Measurements from ENCODE around the gene IQSEC1.
"Not testable (repeated sequence)": the region's sequence is repeated elsewhere in the genome, so short reads cannot be mapped to it uniquely, and the experiment has no call there.

Gene IQSEC1

DNA sequence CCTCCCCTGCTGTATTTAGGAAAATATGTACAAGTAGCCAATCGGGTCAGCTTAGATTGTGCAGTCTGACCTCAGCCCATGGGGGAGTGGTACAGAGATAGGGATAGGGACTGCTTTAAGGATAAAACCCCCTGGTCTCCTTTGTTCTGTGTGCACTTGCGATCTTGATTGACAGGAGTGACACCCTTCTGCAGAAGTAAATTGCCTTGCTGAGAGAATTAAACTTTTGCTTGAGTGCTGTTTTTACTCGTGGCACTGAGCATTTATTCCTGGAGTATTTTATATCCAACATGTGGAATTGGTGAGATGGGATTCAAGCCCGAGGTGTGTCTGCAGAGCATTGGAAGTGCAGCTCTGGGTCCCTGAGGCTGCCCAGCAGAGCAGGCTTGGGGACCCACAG lies 208.0 kb downstream of the IQSEC1 start:
- no peak overlapping the region for H3K27ac Mint-ChIP-seq

DNA sequence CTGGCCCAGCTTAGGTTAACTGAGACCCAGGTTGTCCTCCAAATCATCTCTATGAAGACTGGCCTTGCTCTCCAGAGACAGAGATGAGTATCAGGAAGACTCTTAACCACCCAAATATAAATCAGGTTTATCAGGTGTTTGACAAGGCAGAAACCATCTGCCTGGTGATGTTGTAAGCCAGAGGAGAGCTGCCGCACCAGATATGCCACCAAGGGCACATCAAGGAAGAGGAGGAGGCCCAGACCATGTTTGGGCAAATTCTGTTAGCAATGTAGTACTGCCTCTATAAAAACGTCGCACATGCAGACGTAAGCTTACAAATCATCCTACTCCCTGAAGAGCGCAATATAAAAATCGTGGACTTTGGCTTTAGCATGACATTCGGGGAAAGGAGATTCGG lies 210.8 kb downstream of the IQSEC1 start:
- Mint-ChIP-seq H3K27ac (no peak overlapping the region), H3K9me3 (ENCODE audit: low read depth) (no peaks in the 10 kb centered on the region), H3K36me3 (peaks cover 2% of the 10 kb centered on the region), H3K27me3 (no peaks in the 10 kb centered on the region), H3K4me1 (ENCODE audit: low read depth) (no peaks in the 10 kb centered on the region), H3K4me3 (no peak overlapping the region)

More for the DNA sequence above, 208.0 kb downstream of the IQSEC1 start:
- Mint-ChIP-seq H3K9me3 (ENCODE audit: low read depth) (no peaks in the 10 kb centered on the region), H3K36me3 (peaks cover 2% of the 10 kb centered on the region), H3K4me1 (ENCODE audit: low read depth) (peaks cover 11% of the 10 kb centered on the region), H3K4me3 (no peak overlapping the region), H3K27me3 (peaks cover 3% of the 10 kb centered on the region)

DNA sequence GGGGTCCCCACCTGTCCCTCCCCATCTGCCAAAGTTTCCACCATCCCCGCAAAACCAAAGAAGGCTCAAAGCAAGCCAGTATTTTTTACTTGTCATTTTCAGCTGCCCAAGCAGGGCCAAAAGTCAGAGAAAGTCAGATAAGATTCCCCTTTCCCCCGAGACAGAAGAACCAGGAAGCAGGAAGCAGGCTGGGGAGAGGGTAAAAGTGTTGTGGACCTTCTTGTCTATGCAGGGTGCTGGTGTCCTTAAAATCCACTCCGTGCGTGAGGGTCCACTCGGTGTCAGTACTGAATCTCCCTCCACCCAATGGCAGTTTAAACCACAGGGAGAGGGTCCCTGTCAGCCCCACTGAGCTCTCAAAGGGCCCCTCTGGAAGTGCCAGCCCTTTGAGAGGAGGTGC lies 211.6 kb downstream of the IQSEC1 start:
- no peaks in the 10 kb centered on the region for H3K9me3 Mint-ChIP-seq (ENCODE audit: low read depth)
- H3K36me3 Mint-ChIP-seq: peaks cover 2% of the 10 kb centered on the region

DNA sequence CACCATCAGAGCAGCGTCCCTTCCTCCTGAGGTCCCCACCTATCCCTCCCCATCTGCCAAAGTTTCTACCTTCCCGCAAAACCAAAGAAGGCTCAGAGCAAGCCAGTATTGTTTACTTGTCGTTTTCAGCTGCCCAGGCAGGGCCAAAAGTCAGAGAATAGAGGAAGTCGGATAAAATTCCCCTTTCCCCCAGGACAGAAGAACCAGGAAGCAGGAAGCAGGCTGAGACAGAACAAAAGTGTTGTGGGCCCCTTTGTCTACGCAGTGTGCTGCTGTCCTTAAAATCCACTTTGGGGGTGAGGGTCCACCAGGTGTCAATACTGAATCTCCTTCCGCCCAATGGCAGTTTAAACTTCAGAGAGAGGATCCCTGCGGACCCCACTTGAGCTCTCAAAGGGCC lies 213.4 kb downstream of the IQSEC1 start:
- Mint-ChIP-seq H3K27ac (no peak overlapping the region), H3K4me1 (ENCODE audit: low read depth) (no peaks in the 10 kb centered on the region), H3K9me3 (ENCODE audit: low read depth) (no peaks in the 10 kb centered on the region), H3K36me3 (no peaks in the 10 kb centered on the region), H3K27me3 (no peaks in the 10 kb centered on the region), H3K4me3 (no peak overlapping the region)

More for the DNA sequence above, 211.6 kb downstream of the IQSEC1 start:
- H3K4me1 Mint-ChIP-seq (ENCODE audit: low read depth): no peaks in the 10 kb centered on the region
- no peak overlapping the region for H3K27ac Mint-ChIP-seq
- H3K4me3 Mint-ChIP-seq: no peak overlapping the region
- no peaks in the 10 kb centered on the region for H3K27me3 Mint-ChIP-seq

DNA sequence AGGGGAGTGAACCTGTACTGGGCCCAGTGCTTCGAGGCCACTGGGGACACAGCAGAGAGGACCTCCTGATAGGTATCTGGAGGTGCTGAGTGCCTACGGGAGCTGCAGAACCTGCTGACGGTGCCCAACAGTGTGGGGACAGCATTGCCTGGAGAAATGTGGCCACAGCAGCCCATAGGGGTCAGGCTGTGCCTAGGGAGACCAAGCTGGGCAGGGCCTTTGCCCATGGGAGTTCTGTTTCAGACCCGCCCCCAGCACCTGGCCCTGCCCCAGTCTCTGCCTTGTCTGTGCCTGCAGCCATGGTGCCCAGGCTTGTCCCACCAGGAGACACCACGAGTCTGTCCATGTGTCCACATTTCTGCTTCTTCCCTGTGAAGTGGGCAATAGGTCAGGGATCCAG lies 216.6 kb downstream of the IQSEC1 start:
- Mint-ChIP-seq H3K4me3 (no peak overlapping the region), H3K27me3 (no peaks in the 10 kb centered on the region), H3K9me3 (ENCODE audit: low read depth) (no peaks in the 10 kb centered on the region), H3K36me3 (no peaks in the 10 kb centered on the region), H3K27ac (no peak overlapping the region), H3K4me1 (ENCODE audit: low read depth) (no peaks in the 10 kb centered on the region)

DNA sequence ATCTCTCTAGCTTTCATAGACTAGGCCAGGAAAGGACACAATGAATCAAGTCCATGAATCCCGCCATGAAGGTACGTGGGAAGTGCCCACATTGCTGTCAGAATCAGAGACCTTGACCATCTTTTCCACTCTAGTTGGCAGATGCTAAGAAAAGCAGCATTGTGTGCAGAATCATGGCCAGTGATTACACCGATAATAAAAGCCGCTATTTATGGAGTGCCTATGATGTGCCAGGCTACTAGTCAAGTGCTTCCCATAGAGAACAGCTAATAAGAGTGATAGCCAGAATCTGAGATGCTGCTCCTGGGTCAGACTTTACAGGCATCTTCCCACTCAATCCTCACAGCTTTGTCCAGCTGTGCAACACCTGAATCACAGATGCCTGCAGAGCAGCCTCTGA lies 218.7 kb downstream of the IQSEC1 start:
- Mint-ChIP-seq H3K36me3 (no peaks in the 10 kb centered on the region), H3K9me3 (ENCODE audit: low read depth) (no peaks in the 10 kb centered on the region), H3K27ac (no peak overlapping the region), H3K27me3 (peaks cover 2% of the 10 kb centered on the region), H3K4me1 (ENCODE audit: low read depth) (no peaks in the 10 kb centered on the region), H3K4me3 (no peak overlapping the region)

DNA sequence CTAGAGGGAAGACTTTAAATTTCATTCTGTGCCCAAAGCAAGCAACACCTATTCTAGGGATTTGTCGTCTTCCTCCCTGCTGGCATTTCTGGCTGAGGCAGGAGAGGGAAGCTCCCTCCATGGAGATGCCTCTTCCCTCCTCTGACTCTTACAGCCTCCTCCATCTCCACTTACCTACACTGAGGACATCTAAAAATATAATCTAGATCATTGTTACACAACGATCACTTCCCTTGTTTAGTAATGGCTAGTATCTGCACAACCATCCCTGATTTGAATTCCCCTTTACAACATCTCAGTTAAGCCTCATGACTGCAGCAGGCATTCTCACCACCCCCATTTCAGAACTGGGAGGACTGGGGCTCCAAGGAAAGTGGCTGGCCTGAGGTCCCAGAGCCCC lies 219.4 kb downstream of the IQSEC1 start:
- not testable (repeated sequence) for H3K4me3 Mint-ChIP-seq; H3K27me3 Mint-ChIP-seq; H3K4me1 Mint-ChIP-seq (ENCODE audit: low read depth); H3K36me3 Mint-ChIP-seq; H3K27ac Mint-ChIP-seq; H3K9me3 Mint-ChIP-seq (ENCODE audit: low read depth)

DNA sequence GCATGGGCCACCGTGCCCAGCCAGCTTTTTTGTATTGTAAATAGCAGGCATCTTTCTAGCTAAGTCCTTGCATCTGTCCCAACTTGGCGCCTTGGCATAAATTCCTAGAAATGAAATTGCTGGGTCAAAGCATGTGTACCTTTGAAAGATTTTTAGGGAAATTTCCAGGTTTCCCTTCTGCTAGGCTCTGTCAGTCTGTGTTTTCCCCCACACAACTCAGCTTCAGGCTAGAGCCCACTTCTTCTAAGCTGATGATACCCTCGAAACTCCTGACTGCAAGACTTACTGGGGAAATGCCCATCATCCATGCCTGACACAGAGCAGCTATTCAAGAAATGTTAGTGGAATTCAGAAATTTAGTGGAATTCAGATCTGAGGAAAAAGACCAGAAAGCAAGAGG lies 221.0 kb downstream of the IQSEC1 start:
- Mint-ChIP-seq H3K4me3 (no peak overlapping the region), H3K9me3 (ENCODE audit: low read depth) (no peaks in the 10 kb centered on the region), H3K36me3 (no peaks in the 10 kb centered on the region), H3K27me3 (peaks cover 2% of the 10 kb centered on the region), H3K27ac (no peak overlapping the region), H3K4me1 (ENCODE audit: low read depth) (no peaks in the 10 kb centered on the region)

Measured in activated naive CD8-positive, alpha-beta T cell (primary cell).